Stimulated activated effector memory CD8-positive, alpha-beta T cell treated with anti-CD3 and anti-CD28 coated beads, Interleukin-12 subunit alpha, Interleukin-12 subunit beta, amount 100 ng/mL, for 72 hours (primary cell): ENCODE results near the gene PCDHGA5.
"Not testable (repeated sequence)": the region's sequence is repeated elsewhere in the genome, so short reads cannot be mapped to it uniquely, and the experiment has no call there.

ENCODE experiments used
- ATAC-seq: fragments of 150-1000 bp; cut with Tn5 transposase; 2 replicates; pipeline ENCODE4 v1.10.0; 2021
- DNase-seq, 2 donors: peaks; one replicate each; pipeline ENCODE4 v3.0.0; 2021 to 2022; ENCODE audit warnings: low spot score in 2 of 2
- H3K27ac Mint-ChIP-seq: one replicate; pipeline ENCODE4 v1.8.0; 2022; ENCODE audit warnings: mild to moderate bottlenecking, mixed read lengths
- H3K36me3 Mint-ChIP-seq: one replicate; pipeline ENCODE4 v1.8.0; 2022; ENCODE audit warnings: mild to moderate bottlenecking, mixed read lengths
- H3K4me1 Mint-ChIP-seq: one replicate; pipeline ENCODE4 v1.8.0; 2022; ENCODE audit warnings: mixed read lengths
- H3K4me3 Mint-ChIP-seq: one replicate; pipeline ENCODE4 v1.8.0; 2022; ENCODE audit warnings: mild to moderate bottlenecking, mixed read lengths
- H3K9me3 Mint-ChIP-seq: one replicate; pipeline ENCODE4 v1.8.0; 2022; ENCODE audit warnings: mixed read lengths

The PCDHGA5 gene

DNA sequence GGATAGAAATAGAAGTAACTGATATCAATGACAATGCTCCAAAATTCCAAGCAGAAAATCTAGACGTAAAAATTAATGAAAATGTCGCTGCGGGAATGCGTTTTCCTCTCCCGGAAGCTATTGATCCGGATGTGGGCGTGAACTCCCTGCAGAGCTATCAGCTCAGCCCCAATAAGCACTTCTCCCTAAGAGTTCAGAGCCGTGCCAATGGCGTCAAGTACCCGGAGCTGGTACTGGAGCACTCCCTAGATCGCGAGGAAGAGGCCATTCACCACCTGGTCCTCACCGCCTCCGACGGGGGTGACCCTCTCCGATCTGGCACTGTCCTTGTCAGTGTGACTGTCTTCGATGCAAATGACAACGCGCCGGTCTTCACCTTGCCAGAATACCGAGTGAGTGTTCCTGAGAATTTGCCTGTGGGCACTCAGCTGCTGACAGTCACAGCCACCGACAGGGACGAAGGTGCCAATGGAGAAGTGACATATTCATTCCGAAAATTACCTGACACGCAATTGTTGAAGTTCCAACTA is 49.6 kb downstream of the PCDHGA5 start:
- peaks cover 26% of the 10 kb centered on the region for H3K4me1 Mint-ChIP-seq
- no peak overlapping the region for H3K27ac Mint-ChIP-seq
- peaks cover 4% of the 10 kb centered on the region for H3K36me3 Mint-ChIP-seq
- H3K9me3 Mint-ChIP-seq, result peaks cover 11% of the 10 kb centered on the region
- H3K4me3 Mint-ChIP-seq, result peak overlapping the region; percentile 79
- DNase-seq, result no peak
- ATAC-seq, result no peak

DNA sequence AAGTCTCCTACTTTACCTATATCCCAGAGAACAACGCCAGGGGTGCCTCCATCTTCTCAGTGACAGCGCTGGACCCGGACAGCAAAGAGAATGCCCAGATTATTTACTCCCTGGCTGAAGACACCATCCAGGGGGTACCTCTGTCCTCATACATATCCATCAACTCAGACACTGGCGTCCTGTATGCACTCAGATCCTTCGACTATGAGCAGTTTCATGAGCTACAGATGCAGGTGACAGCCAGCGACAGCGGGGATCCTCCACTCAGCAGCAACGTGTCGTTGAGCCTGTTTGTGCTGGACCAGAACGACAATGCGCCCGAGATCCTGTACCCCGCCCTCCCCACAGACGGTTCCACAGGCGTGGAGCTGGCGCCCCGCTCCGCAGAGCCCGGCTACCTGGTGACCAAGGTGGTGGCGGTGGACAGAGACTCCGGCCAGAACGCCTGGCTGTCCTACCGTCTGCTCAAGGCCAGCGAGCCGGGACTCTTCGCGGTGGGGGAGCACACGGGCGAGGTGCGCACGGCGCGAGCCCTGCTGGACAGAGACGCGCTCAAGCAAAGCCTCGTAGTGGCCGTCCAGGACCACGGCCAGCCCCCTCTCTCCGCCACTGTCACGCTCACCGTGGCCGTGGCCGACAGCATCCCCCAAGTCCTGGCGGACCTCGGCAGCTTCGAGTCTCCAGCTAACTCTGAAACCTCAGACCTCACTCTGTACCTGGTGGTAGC is 50.7 kb downstream of the PCDHGA5 start:
- ATAC-seq, H3K36me3 Mint-ChIP-seq, DNase-seq, H3K27ac Mint-ChIP-seq: not testable (repeated sequence)
- H3K4me1 Mint-ChIP-seq, result peaks cover 26% of the 10 kb centered on the region
- peaks cover 10% of the 10 kb centered on the region for H3K9me3 Mint-ChIP-seq
- H3K4me3 Mint-ChIP-seq, result peak overlapping the region; percentile 7

DNA sequence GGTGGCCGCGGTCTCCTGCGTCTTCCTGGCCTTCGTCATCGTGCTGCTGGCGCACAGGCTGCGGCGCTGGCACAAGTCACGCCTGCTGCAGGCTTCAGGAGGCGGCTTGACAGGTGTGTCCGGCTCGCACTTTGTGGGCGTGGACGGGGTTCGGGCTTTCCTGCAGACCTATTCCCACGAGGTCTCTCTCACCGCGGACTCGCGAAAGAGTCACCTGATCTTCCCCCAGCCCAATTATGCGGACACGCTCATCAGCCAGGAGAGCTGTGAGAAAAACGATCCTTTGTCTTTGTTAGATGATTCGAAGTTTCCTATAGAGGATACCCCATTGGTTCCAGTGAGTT is 51.3 kb downstream of the PCDHGA5 start:
- H3K4me3 Mint-ChIP-seq, H3K9me3 Mint-ChIP-seq, H3K27ac Mint-ChIP-seq, H3K36me3 Mint-ChIP-seq, DNase-seq, ATAC-seq: not testable (repeated sequence)
- peaks cover 26% of the 10 kb centered on the region for H3K4me1 Mint-ChIP-seq
